ENCODE measurements around the gene PEX3.

The PEX3 gene

GRCh38 chr6:143432588-143432987 lies 18.0 kb upstream of the PEX3 start:
- no peak for ATAC-seq
- TF ChIP-seq PATZ1 (CRISPR knock-in tag; IDR thresholded peaks at IDR 0.05; ENCODE audit: borderline replicate concordance) (no peak), TOX (CRISPR knock-in tag; IDR thresholded peaks at IDR 0.05; ENCODE audit: borderline replicate concordance) (no peak), CSDC2 (CRISPR knock-in tag; IDR thresholded peaks at IDR 0.05) (no peak), ZNF70 (CRISPR knock-in tag; IDR thresholded peaks at IDR 0.05) (no peak), CSRNP3 (CRISPR knock-in tag; IDR thresholded peaks at IDR 0.05) (no peak), ARNTL (CRISPR knock-in tag; IDR thresholded peaks at IDR 0.05; ENCODE audit: borderline replicate concordance, low read depth) (no peak), PPARA (CRISPR knock-in tag; IDR thresholded peaks at IDR 0.05; ENCODE audit: borderline replicate concordance) (no peak), OSR1 (CRISPR knock-in tag; IDR thresholded peaks at IDR 0.05) (no peak), ZC3H10 (CRISPR knock-in tag; IDR thresholded peaks at IDR 0.05) (no peak), CREB5 (CRISPR knock-in tag; IDR thresholded peaks at IDR 0.05; ENCODE audit: low read depth) (no peak), TCF4 (CRISPR knock-in tag; IDR thresholded peaks at IDR 0.05; ENCODE audit: borderline replicate concordance) (no peak), RARB (CRISPR knock-in tag; IDR thresholded peaks at IDR 0.05) (no peak)

- no peak for ATAC-seq
These were observed 9.6 kb upstream of the PEX3 start for GRCh38 chr6:143441010-143441409.

More at GRCh38 chr6:143441010-143441409, 9.6 kb upstream of the PEX3 start:
- TF ChIP-seq ZC3H10 (CRISPR knock-in tag; IDR thresholded peaks at IDR 0.05) (no peak), CSRNP3 (CRISPR knock-in tag; IDR thresholded peaks at IDR 0.05) (no peak), RARB (CRISPR knock-in tag; IDR thresholded peaks at IDR 0.05) (no peak), GLIS3 (CRISPR knock-in tag; IDR thresholded peaks at IDR 0.05) (no peak), POU6F1 (CRISPR knock-in tag; IDR thresholded peaks at IDR 0.05; ENCODE audit: borderline replicate concordance, low read depth) (no peak), CSDC2 (CRISPR knock-in tag; IDR thresholded peaks at IDR 0.05) (no peak), ARNTL (CRISPR knock-in tag; IDR thresholded peaks at IDR 0.05; ENCODE audit: borderline replicate concordance, low read depth) (no peak), PATZ1 (CRISPR knock-in tag; IDR thresholded peaks at IDR 0.05; ENCODE audit: borderline replicate concordance) (no peak), ZFP3 (CRISPR knock-in tag; IDR thresholded peaks at IDR 0.05) (no peak), SNAI2 (CRISPR knock-in tag; IDR thresholded peaks at IDR 0.05) (no peak), PPARA (CRISPR knock-in tag; IDR thresholded peaks at IDR 0.05; ENCODE audit: borderline replicate concordance) (no peak), ZNF565 (CRISPR knock-in tag; conservative IDR thresholded peaks at IDR 0.05; ENCODE audit: low read depth) (no peak), BACH2 (CRISPR knock-in tag; IDR thresholded peaks at IDR 0.05; ENCODE audit: borderline replicate concordance) (no peak), TCF4 (CRISPR knock-in tag; IDR thresholded peaks at IDR 0.05; ENCODE audit: borderline replicate concordance) (no peak), OSR1 (CRISPR knock-in tag; IDR thresholded peaks at IDR 0.05) (no peak), ZNF70 (CRISPR knock-in tag; IDR thresholded peaks at IDR 0.05) (no peak), ESRRG (CRISPR knock-in tag; IDR thresholded peaks at IDR 0.05) (no peak), ZFP30 (CRISPR knock-in tag; IDR thresholded peaks at IDR 0.05) (no peak)

Measured in SK-N-SH treated with all-trans-retinoic acid at 6 μM for 48 hours (cell line).